SW 1271 (cell line): ENCODE measurements around the gene GRAP.
"Not testable (repeated sequence)": the region's sequence is repeated elsewhere in the genome, so short reads cannot be mapped to it uniquely, and the experiment has no call there.

Experiments
- DNase-seq, 2 experiments: peaks; one replicate each; lab custom pipeline; 2025; lab: John Stamatoyannopoulos, UW

Gene GRAP

GRCh38 chr17:19046782-19047375 lies at the start of gene GRAP:
GRAP (minus strand) TSS chr17:19046957; CDS start chr17:19046926, 31 bp downstream.
- not testable (repeated sequence) for DNase-seq

GRCh38 chr17:19093684-19094438 lies 47.1 kb upstream of the GRAP start:
- DNase-seq, result not testable (repeated sequence)

- DNase-seq, result not testable (repeated sequence)
Measured at GRCh38 chr17:19092737-19093683, 46.3 kb upstream of the GRAP start.

GRCh38 chr17:19090058-19090772 lies 43.5 kb upstream of the GRAP start:
- DNase-seq, result not testable (repeated sequence)

- DNase-seq, result not testable (repeated sequence)
Measured at GRCh38 chr17:19088804-19089685, 42.3 kb upstream of the GRAP start.

- not testable (repeated sequence) for DNase-seq
Measured at GRCh38 chr17:19077386-19077785, 30.6 kb upstream of the GRAP start.

GRCh38 chr17:19076398-19077192 lies 29.8 kb upstream of the GRAP start:
- DNase-seq, result not testable (repeated sequence)

GRCh38 chr17:19070318-19071168 lies 23.8 kb upstream of the GRAP start:
- DNase-seq, result not testable (repeated sequence)

GRCh38 chr17:19064378-19064777 lies 17.6 kb upstream of the GRAP start:
- DNase-seq, result not testable (repeated sequence)

GRCh38 chr17:19063326-19063956 lies 16.7 kb upstream of the GRAP start:
- not testable (repeated sequence) for DNase-seq

GRCh38 chr17:19062718-19063325 lies 16.1 kb upstream of the GRAP start:
- not testable (repeated sequence) for DNase-seq

GRCh38 chr17:19062009-19062717 lies 15.4 kb upstream of the GRAP start:
- not testable (repeated sequence) for DNase-seq

- not testable (repeated sequence) for DNase-seq
Measured at GRCh38 chr17:19055447-19055846, 8.7 kb upstream of the GRAP start.

GRCh38 chr17:19048826-19049225 lies 2.1 kb upstream of the GRAP start:
- DNase-seq, result not testable (repeated sequence)

GRCh38 chr17:19047510-19047909 lies 753 bp upstream of the GRAP start:
- not testable (repeated sequence) for DNase-seq

GRCh38 chr17:19044643-19045042 lies 2.1 kb downstream of the GRAP start:
- not testable (repeated sequence) for DNase-seq

- DNase-seq, result not testable (repeated sequence)
Measured at GRCh38 chr17:19043032-19043431, 3.7 kb downstream of the GRAP start.
